Pulmonary artery endothelial cell (primary cell): ENCODE data around the gene ZNF229. TPM values are rescaled to one million over a fixed set of nuclear protein-coding genes. Genes with fewer than 3 reads are reported as not detected.
"Not testable (repeated sequence)": the region's sequence is repeated elsewhere in the genome, so short reads cannot be mapped to it uniquely, and the experiment has no call there.

Source experiments
- DNase-seq: peaks from one replicate; pipeline ENCODE4 v3.0.0-alpha.2; 2011; ENCODE audit warnings: low read depth, low spot score
- total RNA-seq: library from RNA; depleted of rRNA; stranded (reverse); fragments of >200 nt; gene quantifications from 2 replicates; pipeline ENCODE4 v1.2.3, GENCODE V29; 2014

The ZNF229 gene
- 15.2 and 18.8 TPM in 2 replicates for total RNA-seq

DNA sequence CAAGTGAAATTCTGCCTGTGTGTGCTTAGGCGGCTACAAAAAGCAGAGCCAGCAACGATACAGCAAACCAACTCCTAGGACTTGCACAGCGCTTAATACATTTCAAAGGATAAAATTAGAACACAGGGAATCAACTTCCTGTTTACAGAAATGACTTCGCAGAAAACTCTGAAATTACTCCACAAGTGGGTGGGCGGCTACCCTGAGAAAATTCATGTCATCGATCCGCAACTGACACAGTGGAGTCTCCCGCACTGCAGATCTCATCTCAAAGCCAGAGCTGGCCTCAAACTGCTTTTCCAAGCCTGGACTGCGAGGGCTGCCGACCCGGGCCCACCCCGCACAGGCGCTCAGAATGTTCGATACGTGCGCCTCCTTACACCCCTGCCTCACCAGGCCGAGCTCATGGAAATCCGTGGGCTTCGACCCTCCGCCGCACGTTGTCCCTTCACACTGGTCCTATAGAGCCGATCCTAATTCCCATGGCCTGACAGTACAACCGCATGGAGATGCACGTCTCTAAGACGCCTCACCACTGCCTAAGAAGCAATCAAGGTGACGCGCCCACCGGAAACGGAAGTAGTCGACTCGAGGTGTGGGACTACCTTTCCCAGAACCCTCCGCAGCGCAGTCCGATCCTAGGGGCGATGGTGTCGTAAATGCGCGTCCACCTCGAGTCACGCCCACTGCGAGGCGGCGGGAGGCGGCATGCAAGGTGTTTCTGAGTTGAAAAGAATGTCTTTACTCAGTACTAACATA lies at the start of gene ZNF229:
Gene ZNF229, minus strand, starts transcription at position 557 of the 759 bp plus-strand sequence. CDS start 5,625 bp downstream, outside the sequence.
- DNase-seq, result peak; percentile 84

DNA sequence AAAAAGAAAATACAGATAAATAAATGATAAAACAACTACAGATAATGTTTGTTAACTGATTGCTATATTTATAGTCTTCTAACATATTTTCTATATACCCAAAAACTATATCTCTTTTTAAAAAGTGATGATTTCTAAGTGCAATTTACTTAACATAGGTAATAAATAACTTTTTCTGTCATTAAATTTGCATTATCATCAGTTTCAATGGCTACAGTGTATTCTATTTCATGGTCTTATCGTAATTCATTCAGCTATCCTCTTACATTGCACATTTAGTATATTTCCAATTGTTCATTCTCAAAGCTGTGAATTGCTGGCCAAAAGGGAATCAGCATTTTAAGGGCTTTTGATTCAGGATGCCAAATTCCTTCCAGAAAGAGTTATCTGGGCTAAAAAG lies 48.4 kb upstream of the ZNF229 start:
- DNase-seq, result no peak

DNA sequence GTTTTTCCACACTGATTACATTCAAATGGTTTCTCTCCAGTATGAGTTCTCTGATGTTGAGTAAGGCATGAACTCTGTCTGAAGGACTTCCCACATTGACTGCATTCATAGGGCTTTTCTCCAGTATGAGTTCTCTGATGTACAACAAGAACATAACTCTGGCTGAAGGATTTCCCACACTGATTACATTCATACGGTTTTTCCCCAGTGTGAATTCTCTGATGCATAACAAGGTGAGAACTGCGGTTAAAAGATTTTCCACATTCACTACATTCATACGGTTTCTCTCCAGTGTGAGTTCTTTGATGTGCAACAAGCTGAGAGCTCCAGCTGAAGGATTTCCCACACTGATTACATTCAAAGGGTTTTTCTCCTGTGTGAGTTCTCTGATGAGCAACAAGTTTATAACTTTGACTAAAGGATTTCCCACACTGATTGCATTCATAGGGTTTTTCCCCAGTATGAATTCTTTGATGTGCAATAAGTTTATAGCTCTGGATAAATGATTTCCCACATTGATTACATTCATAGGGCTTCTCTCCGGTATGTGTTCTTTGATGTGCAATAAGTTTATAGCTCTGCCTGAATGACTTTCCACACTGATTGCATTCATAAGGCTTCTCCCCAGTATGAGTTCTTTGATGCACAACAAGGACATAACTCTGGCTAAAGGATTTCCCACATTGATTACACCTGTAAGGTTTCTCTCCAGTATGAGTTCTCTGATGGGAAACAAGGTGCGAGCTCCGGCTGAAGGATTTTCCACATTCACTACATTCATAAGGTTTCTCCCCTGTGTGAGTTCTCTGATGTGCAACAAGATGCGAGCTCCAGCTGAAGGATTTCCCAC lies 28.5 kb upstream of the ZNF229 start:
- DNase-seq, result no peak

DNA sequence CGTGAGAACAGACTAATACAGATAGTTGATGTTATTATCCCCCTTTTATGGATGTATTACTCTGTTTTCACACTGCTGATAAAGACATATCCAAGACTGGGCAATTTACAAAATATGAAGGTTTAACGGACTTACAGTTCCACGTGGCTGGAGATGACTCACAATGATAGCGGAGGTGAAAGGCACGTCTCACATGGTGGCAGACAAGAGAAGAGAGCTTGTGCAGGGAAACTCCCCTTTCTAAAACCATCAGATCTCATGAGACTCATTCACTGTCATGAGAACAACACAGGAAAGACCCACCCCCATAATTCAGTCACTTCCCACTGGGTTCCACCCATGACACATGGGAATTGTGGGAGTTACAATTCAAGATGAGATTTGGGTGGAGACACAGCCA lies 20.5 kb upstream of the ZNF229 start:
- DNase-seq, result not testable (repeated sequence)

DNA sequence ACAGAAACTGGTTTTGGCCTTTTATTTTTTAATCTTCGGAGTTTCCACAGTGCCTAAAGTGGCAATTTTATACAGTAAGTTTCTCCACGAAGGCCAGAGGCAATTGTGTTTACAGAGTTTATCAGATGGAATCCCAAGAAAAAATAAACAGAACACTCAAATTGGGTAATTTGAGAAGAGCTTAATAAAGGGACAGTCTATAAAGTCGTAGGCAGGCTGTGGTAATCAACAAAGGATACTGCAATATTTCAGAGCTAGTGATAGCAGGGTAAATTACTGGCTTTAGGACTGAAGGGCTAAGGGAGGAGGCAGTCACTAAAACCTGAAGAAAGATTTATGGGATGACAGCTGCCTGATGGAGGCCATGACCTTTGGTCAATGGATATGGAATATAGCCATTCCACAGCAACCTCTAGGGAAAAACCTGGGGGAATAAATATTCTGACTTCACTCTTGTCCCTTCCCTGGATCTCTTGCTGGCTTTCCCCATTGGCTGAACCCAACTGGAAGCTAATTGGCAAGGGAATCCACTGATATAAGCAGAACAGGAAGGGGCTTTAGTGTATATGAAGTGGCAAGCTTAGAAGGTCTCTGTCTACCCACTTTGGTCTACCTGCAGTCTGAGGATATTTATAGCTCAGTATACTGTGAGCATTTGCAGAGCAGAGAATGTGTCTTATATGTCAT lies 14.5 kb upstream of the ZNF229 start:
- not testable (repeated sequence) for DNase-seq

DNA sequence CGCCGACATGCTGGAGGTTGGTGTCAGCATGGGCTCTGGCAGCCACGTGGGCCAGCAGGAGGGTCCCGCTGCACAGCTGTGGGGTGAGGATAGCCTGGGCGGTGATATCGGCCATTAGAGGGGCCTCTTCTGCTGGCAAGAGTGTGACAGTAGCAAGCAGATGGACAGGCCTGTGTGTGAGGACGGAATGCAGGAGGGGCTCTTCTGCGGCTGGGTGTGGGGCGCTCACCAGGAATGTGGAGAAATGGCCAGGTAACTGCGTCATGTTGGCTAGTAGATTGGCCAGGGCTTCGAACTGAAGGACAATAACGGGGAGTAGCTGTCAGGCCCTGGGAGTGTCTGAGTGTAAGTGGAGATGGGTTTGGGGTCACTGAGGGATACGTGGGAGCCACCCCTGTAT lies 7.7 kb upstream of the ZNF229 start:
- DNase-seq, result not testable (repeated sequence)

DNA sequence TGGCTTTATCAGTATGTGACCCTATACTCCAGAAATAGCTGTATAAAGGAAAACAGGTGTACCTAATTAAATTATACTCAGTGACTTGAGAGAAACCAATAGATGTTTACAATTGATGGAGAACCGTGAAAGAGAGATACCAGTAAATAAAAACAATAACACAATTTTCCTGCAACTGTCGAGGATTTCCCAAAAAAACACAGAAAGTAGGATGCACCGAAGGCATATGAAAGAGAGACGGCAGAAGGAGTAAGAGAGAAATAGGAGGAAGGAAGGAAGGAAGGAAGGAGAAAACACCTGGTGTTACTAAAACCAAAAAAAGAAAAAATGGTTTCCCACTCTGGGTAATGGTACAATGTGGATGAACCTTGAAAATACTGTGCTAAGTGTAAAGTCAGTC lies 6.8 kb upstream of the ZNF229 start:
- no peak for DNase-seq

DNA sequence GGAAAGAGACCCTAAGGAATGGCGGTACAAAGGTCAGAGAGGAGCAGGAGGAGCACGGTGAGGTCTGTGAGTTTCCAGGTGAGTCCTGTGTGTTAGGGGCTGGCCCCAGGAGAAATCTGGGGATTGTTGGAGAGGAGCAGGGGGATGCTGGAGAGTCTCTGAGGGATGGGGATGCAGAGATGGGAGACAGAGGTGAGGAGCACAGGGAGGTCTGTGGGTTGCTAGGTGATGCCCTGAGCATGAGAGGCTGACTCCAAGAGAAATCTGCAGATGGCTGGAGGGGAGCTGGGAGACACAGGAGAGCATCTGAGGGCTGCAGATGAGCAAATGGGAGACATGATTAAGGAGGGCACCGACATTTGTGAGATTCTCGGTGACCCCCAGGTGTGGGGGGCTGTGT lies 4.1 kb upstream of the ZNF229 start:
- DNase-seq, result no peak

DNA sequence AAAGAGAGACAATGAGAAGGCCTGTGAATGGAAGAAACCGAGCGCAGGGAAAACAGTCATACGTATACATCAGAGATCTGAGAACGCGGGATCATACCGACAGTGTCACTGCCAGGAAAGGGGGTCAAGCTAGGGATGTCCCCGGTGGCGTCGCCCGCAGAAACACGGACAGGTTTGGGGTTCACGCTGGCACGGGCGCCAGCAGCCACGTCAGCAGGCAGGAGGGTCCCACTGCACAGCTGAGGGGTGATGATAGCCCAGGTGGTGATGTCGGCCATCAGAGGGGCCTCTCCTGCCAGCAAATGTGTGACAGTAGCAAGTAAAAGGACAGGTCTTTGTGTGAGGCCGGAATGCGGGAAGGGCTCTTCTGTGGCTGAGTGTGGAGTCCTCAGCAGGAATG lies 3.4 kb upstream of the ZNF229 start:
- no peak for DNase-seq

DNA sequence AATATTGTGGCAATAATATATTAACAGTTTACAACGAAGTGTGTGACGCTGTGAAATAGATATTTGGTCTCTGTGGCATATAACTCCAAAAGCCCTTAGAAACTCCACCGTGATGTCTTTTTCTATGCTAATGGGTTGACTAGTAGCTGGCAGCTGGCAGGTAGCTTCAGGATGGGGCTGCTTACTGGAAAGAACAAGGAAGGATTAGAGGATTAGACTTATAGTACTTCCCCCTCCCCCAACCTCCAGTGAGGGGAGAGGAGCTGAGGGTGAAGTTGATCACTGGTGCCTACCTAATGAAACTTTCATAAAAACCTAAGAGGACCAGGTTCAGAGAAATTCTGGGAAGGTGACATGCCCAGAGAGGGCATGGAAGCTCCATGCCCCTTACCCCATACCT lies 9.8 kb downstream of the ZNF229 start:
- DNase-seq, result no peak

DNA sequence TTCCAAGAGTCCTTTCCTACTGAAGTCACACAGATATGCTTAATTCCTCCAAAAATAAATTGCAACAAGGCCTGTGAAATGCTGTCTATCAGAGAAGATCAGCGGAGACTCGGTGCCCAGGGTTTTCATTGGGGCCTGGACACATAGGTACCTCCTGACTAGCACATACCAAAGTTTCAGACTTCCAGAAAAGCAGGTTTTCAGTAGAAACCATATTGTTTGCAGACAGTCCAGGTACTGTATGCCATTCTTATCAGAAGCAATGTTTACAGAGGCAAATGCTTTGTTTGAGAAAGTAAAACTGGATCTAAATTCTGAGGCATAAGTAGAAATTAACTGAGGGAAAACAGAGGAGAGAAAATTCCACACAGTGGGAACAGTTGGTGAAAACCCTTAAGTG lies 12.8 kb downstream of the ZNF229 start:
- no peak for DNase-seq

DNA sequence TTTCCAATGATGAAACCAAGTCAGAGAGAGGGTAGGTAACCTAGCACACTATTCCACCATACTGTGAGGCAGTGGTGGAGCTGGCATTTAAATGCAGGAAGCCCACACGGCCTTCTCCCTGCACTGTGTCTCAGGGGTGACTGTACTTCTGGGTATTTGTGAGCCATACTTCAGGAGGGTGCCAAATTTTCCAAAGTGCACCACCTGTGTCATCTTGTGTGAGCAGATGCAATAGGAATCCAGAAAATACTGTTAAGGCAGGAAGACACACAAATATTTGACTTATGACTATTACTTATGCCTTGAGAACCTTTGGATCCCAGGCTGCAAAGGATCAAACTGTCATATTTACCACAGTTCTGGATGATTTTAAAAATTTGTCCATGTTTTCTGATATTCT lies 17.3 kb downstream of the ZNF229 start:
- no peak for DNase-seq

DNA sequence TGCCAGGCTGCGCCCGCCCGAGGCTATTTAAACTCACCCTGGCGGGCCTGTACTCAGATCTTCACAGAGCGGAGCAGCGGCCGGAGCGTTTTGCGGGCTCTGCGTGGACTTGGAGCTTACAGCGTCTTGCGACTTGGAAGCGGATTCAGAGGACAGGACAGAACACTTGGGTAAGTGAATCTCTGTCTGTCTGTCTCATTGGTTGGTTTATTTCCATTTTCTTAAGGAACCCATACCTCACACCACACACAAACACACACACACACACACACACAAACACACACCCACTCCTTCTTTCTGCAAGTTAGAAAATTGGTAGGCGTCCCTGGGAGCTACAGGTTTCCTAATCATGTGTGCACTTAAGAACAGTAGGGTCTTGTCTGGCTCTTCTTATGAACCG lies 32.7 kb downstream of the ZNF229 start:
- not testable (repeated sequence) for DNase-seq

DNA sequence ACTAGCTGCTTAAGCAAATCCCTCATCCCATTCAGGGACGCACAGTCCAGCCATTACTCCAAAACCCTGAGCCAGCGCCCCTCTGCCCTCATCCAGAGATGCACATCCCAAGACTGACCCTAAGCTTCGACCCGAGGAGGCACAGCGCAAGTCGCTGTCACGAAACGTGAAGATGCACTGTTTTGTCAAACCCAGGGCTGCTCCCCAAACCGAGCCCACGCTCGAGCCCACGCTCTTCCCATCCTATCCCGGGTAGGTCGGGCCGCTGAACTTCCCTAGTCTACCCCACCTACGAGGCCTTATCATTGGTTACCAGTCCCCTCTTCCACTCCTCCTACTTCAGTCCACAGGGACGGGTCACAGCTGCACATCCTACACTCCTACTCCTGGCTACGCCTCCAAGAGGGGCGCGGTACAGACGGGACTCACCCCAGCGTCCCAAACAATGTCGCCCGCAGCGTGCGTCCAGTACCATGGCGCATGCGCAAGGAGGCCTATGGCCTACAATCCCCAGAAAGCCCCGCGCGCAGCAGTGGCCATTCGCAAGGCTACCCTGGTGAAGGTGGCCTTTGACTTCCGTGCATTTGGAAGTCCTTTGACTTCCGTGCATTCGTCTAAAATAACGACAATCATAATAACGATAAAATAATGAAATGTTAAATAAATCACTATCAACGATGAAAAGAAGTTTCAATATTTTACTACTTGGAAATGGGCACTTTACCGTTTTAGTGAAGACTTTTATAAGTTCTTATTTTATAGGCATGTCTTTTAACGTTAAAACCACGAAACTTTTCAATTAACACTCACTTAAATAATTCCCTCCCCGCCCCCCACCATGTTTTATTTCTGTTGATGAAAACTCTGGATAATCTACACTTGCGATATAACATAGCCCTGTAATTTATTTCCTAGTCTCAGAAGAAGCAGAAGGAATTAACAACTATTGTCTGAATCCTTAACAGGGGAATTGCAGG lies 46.8 kb downstream of the ZNF229 start, which contains the start of gene ZNF285:
Gene ZNF285, minus strand, starts transcription at position 470 of the 977 bp plus-strand sequence. CDS start 4,395 bp downstream, outside the sequence.
- peak; percentile 88 for DNase-seq

DNA sequence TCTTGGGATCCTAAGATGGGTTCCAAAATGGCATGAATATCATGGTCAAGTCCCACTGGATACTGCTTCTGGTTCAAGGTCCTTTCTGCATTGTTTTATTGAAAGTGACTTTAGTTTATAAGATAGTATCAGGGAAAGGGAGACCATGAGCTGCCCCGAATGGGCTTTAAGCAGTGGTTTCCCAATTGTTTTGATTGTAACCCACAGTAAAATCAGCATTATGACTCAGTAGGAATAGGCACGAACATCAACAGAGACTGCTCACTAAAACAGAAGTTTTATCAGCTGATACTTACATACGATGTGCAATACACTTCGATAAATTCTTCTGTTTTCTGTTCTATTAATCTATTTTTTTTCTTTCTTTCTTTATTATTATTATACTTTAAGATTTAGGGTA lies 59.0 kb downstream of the ZNF229 start:
- not testable (repeated sequence) for DNase-seq

Other genes starting within 250 kb of the ZNF229 start
- gene ZNF227, start 235.9 kb downstream of the ZNF229 start, total RNA-seq, result 20.2 and 27.7 TPM in 2 replicates
- 1.5 and 3.2 TPM in 2 replicates for gene ZNF233, start 188.6 kb downstream of the ZNF229 start, total RNA-seq
- 3.2 and 3.9 TPM in 2 replicates for gene ZNF235, start 143.4 kb downstream of the ZNF229 start, total RNA-seq
- gene ZNF112, start 91.8 kb downstream of the ZNF229 start, total RNA-seq, result 6.7 and 9.1 TPM in 2 replicates
- 3.9 and 4.5 TPM in 2 replicates for gene ZNF285, start 46.9 kb downstream of the ZNF229 start, total RNA-seq
- 7.1 and 9.7 TPM in 2 replicates for gene ZNF180, start 52.0 kb upstream of the ZNF229 start, total RNA-seq
- not detected in 2 replicates for gene CEACAM20, start 81.2 kb upstream of the ZNF229 start, total RNA-seq
- gene IGSF23, start 165.1 kb upstream of the ZNF229 start, total RNA-seq, result 0.25 and 0.46 TPM in 2 replicates
- 187 and 206 TPM in 2 replicates for gene PVR, start 195.4 kb upstream of the ZNF229 start, total RNA-seq
- 1.5 and 2.0 TPM in 2 replicates for gene CEACAM19, start 223.0 kb upstream of the ZNF229 start, total RNA-seq